ENCODE measurements around the gene PTPRG. TPM values are rescaled to one million over a fixed set of nuclear protein-coding genes. Genes with fewer than 3 reads are reported as not detected.

PTPRG gene
- total and polyA plus RNA-seq, 2 of the 13 experiments (the other 11 are each of a cell fraction or from before 2014, with no cell fraction given) = 8.0 to 25.3 TPM

DNA sequence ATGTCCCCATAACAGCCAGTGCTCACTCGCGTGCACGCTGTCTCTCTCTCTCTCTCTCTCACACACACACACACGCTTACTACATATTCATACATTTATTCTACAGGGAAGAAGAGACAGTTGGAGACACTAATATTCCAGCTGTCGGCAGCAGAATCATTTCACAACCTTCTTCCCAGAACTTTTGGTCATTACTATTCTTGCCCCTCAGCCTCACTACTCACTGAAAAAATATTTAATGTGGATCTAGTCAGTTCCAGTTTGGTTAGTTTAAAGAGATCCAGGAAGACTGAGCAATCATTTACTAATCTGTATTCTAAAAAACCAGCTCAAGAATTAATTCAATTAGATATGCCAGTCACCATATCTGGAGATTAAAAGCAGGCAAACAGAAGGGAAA is 394.9 kb downstream of the PTPRG start:
- WGBS (ENCODE audit: low lambda C conversion rate) = 97% methylated on average over 5 of the region's 5 CpGs
- intact Hi-C loops (cut with micrococcal nuclease; ENCODE audit: unreplicated experiment) = no loop called here
- TF ChIP-seq POLR2AphosphoS2 (IDR thresholded peaks at IDR 0.05; ENCODE audit: low read depth, low read length) (no peak), TP53 (CRISPR knock-in tag; conservative IDR thresholded peaks at IDR 0.05) (no peak), ZNF143 (CRISPR knock-in tag; IDR thresholded peaks at IDR 0.05) (no peak), ZGPAT (CRISPR knock-in tag; IDR thresholded peaks at IDR 0.05) (no peak), ZNF382 (CRISPR knock-in tag; IDR thresholded peaks at IDR 0.05; ENCODE audit: borderline replicate concordance) (no peak), POLR2G (IDR thresholded peaks at IDR 0.05; ENCODE audit: low read depth, low read length) (no peak), HHEX (CRISPR knock-in tag; IDR thresholded peaks at IDR 0.05) (no peak), THAP7 (CRISPR knock-in tag; IDR thresholded peaks at IDR 0.05) (no peak), KLF12 (CRISPR knock-in tag; IDR thresholded peaks at IDR 0.05; ENCODE audit: borderline replicate concordance) (no peak), ZFP37 (CRISPR knock-in tag; IDR thresholded peaks at IDR 0.05; ENCODE audit: borderline replicate concordance) (no peak), REST (IDR thresholded peaks at IDR 0.05; ENCODE audit: borderline replicate concordance in 1 of 2, low read depth in 1 of 2, low read length in 2 of 2) (no peak), ZNF839 (CRISPR knock-in tag; IDR thresholded peaks at IDR 0.05; ENCODE audit: borderline replicate concordance) (no peak), ZNF652 (CRISPR knock-in tag; IDR thresholded peaks at IDR 0.05; ENCODE audit: borderline replicate concordance, low read depth) (no peak)
- TF ChIP-seq, protein P1, sequence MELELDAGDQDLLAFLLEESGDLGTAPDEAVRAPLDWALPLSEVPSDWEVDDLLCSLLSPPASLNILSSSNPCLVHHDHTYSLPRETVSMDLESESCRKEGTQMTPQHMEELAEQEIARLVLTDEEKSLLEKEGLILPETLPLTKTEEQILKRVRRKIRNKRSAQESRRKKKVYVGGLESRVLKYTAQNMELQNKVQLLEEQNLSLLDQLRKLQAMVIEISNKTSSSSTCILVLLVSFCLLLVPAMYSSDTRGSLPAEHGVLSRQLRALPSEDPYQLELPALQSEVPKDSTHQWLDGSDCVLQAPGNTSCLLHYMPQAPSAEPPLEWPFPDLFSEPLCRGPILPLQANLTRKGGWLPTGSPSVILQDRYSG (CRISPR knock-in tag; IDR thresholded peaks at IDR 0.05) = no peak
- TF ChIP-seq, protein P2, sequence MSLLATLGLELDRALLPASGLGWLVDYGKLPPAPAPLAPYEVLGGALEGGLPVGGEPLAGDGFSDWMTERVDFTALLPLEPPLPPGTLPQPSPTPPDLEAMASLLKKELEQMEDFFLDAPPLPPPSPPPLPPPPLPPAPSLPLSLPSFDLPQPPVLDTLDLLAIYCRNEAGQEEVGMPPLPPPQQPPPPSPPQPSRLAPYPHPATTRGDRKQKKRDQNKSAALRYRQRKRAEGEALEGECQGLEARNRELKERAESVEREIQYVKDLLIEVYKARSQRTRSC (CRISPR knock-in tag; IDR thresholded peaks at IDR 0.05; ENCODE audit: low read depth) = no peak
- TF ChIP-seq, protein P3, sequence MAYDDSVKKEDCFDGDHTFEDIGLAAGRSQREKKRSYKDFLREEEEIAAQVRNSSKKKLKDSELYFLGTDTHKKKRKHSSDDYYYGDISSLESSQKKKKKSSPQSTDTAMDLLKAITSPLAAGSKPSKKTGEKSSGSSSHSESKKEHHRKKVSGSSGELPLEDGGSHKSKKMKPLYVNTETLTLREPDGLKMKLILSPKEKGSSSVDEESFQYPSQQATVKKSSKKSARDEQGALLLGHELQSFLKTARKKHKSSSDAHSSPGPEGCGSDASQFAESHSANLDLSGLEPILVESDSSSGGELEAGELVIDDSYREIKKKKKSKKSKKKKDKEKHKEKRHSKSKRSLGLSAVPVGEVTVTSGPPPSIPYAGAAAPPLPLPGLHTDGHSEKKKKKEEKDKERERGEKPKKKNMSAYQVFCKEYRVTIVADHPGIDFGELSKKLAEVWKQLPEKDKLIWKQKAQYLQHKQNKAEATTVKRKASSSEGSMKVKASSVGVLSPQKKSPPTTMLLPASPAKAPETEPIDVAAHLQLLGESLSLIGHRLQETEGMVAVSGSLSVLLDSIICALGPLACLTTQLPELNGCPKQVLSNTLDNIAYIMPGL (CRISPR knock-in tag; IDR thresholded peaks at IDR 0.05; ENCODE audit: borderline replicate concordance in 1 of 2, low read depth in 1 of 2) = no peak

More for the DNA sequence above, 394.9 kb downstream of the PTPRG start:
- no peak for FAIRE-seq
- ChIA-PET POLR2A (no interaction called here), CTCF (ENCODE audit: low intra/inter-chr PET ratio, low total read pairs) (no interaction called here)
- no peak for ATAC-seq
- H3K4me3 ChIP-seq (replicated peaks in 1 of 3; ENCODE audit: insufficient read depth in 1 of 3, low read depth in 2 of 3, low read length in 3 of 3) = no peak overlapping the region
- no peak overlapping the region for H3K4me2 ChIP-seq (ENCODE audit: low read depth, low read length)
- no peak overlapping the region for H3K27ac ChIP-seq (ENCODE audit: extremely low read length, insufficient read depth, low read length)
- no peaks in the 10 kb centered on the region for H3K9me3 ChIP-seq (ENCODE audit: low read length)
- no peaks in the 10 kb centered on the region for H3K4me1 ChIP-seq (ENCODE audit: insufficient read depth, low read length)
- H3K27me3 ChIP-seq (ENCODE audit: control insufficient read depth in 1 of 2, insufficient read depth in 2 of 2, low read length in 2 of 2) = no peaks in the 10 kb centered on the region
- no TSS peak for BruUV-seq (replicated peaks)
- DNase-seq (ENCODE audit: low spot score) = no peak
- no peaks in the 10 kb centered on the region for H3K79me2 ChIP-seq (ENCODE audit: insufficient read depth, low read length)
- in situ Hi-C loops (cut with HindIII; ENCODE audit: extremely low pct_ligation_motif_present, low pct_unique_long_range_greater_than_20kb) = no loop called here
- H3K36me3 ChIP-seq (replicated peaks in 1 of 2; ENCODE audit: control insufficient read depth in 1 of 2, insufficient read depth in 2 of 2, low read length in 2 of 2) = no peaks in the 10 kb centered on the region
- no peaks in the 10 kb centered on the region for H4K20me1 ChIP-seq (ENCODE audit: insufficient read depth, low read length)
- H3K9ac ChIP-seq (ENCODE audit: insufficient read depth, low read depth, low read length) = no peak overlapping the region
- H2AFZ ChIP-seq (ENCODE audit: low read length) = no peak overlapping the region

Measured in HepG2 (cell line).